Measurements from ENCODE around the gene PRSS8.

GRCh38 chr16:31130336-31130891 is 5.1 kb downstream of the PRSS8 start:
- TF ChIP-seq POLR2A (IDR thresholded peaks at IDR 0.05) (no peak), CTCF (IDR thresholded peaks at IDR 0.05) (no peak)

Measured in thyroid gland (tissue), 4 donors.